H1 (cell line): ENCODE results near the gene CPXM2.

Source experiments
- EZH2 ChIP-seq: fragments of 200-600 bp; sonication (generic); IDR thresholded peaks from 2 replicates; pipeline ENCODE4 v1.7.1; 2012; ENCODE audit warnings: low read depth, mild to moderate bottlenecking, moderate library complexity, low read length, inconsistent platforms; ENCODE audit not compliant: severe bottlenecking
- KDM1A ChIP-seq: fragments of 200-600, 300-600 bp; sonication (generic); IDR thresholded peaks from 2 replicates; pipeline ENCODE4 v1.7.1; 2016; ENCODE audit warnings: mild to moderate bottlenecking, low read length, borderline replicate concordance
- MAFK ChIP-seq: IDR thresholded peaks from 2 replicates; pipeline ENCODE4 v1.6.1; 2012; ENCODE audit warnings: low read depth, mild to moderate bottlenecking, improper control_type of control experiment, low read length
- POLR2A ChIP-seq, 2 experiments: IDR thresholded peaks; 1 replicate in 1 of 2; 2 replicates in 1 of 2; pipeline ENCODE4 v1.6.1; 2011; ENCODE audit warnings: low read depth in 2 of 2, low read length in 2 of 2, mild to moderate bottlenecking in 2 of 2; ENCODE audit errors: control extremely low read depth in 1 of 2
- POLR2AphosphoS5 ChIP-seq: IDR thresholded peaks from 2 replicates; pipeline ENCODE4 v1.6.1; 2011; ENCODE audit warnings: low read depth, low read length
- TF ChIP-seq, protein P1 (sequence below): IDR thresholded peaks from 2 replicates; pipeline ENCODE4 v1.6.1; 2012; ENCODE audit warnings: low read length, inconsistent platforms
- TF ChIP-seq, protein P2 (sequence below), 3 experiments: IDR thresholded peaks; 1 replicate in 2 of 3; 2 replicates in 1 of 3; pipeline versions ENCODE4 v1.5.1 to v1.6.1; 2011; ENCODE audit warnings: low read length in 3 of 3, mild to moderate bottlenecking in 3 of 3, inconsistent platforms in 2 of 3, low read depth in 1 of 3, moderate library complexity in 1 of 3; ENCODE audit not compliant: insufficient read depth in 1 of 3; ENCODE audit errors: control extremely low read depth in 1 of 3

DNA sequence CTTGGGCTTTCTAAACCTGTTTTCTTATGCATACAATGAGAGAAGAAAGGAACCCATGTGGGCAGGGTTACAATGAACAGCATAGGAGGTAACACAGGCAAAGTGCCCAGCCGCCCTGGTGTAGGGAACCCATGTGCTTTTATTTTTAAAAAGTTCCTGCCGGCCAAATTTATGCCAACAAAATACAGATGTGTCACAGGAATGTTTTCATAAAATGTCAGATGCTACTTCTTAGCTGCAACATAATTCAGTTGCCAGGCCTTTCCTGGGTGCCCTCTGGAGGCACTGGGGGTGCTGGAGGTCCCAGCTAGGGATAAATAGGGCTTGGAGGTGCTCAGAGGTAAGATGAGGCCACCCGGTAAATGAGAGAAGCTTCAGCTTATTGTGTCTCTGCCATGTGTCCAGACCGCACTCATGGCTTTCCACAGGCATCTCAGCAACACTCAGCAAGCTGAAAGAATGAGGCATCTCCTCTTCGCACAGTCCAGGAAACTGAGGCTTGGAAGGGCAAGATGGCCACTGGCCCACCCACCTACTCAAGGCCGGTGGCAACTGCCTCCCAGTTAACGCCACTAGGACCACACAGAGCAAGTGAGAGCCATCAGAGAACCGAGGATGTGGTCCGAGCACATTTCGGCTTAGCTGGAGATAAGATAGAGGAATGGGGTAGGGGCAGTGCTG, 58.3 kb downstream of the CPXM2 start:
- TF ChIP-seq, protein P1, sequence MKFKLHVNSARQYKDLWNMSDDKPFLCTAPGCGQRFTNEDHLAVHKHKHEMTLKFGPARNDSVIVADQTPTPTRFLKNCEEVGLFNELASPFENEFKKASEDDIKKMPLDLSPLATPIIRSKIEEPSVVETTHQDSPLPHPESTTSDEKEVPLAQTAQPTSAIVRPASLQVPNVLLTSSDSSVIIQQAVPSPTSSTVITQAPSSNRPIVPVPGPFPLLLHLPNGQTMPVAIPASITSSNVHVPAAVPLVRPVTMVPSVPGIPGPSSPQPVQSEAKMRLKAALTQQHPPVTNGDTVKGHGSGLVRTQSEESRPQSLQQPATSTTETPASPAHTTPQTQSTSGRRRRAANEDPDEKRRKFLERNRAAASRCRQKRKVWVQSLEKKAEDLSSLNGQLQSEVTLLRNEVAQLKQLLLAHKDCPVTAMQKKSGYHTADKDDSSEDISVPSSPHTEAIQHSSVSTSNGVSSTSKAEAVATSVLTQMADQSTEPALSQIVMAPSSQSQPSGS, result no peak
- no peak for TF ChIP-seq POLR2A (IDR thresholded peaks at IDR 0.05; ENCODE audit: control extremely low read depth in 1 of 2, low read depth in 2 of 2, low read length in 2 of 2)
- no peak for TF ChIP-seq EZH2
- TF ChIP-seq, protein P2, sequence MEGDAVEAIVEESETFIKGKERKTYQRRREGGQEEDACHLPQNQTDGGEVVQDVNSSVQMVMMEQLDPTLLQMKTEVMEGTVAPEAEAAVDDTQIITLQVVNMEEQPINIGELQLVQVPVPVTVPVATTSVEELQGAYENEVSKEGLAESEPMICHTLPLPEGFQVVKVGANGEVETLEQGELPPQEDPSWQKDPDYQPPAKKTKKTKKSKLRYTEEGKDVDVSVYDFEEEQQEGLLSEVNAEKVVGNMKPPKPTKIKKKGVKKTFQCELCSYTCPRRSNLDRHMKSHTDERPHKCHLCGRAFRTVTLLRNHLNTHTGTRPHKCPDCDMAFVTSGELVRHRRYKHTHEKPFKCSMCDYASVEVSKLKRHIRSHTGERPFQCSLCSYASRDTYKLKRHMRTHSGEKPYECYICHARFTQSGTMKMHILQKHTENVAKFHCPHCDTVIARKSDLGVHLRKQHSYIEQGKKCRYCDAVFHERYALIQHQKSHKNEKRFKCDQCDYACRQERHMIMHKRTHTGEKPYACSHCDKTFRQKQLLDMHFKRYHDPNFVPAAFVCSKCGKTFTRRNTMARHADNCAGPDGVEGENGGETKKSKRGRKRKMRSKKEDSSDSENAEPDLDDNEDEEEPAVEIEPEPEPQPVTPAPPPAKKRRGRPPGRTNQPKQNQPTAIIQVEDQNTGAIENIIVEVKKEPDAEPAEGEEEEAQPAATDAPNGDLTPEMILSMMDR (IDR thresholded peaks at IDR 0.05; ENCODE audit: control extremely low read depth in 1 of 3, insufficient read depth in 1 of 3, low read depth in 1 of 3, low read length in 3 of 3), result no peak
- no peak for TF ChIP-seq KDM1A
- no peak for TF ChIP-seq POLR2AphosphoS5
- TF ChIP-seq MAFK, result no peak
